HUDEP-2 (cell line): ENCODE data around the gene COL11A1.
A peak's percentile ranks its signal among the peaks of the same experiment; 100 is the strongest.
"Not testable (repeated sequence)": the region's sequence is repeated elsewhere in the genome, so short reads cannot be mapped to it uniquely, and the experiment has no call there.

Experiments used
- DNase-seq, 76 experiments: peaks; one replicate each; lab custom pipeline; 2025; ENCODE audit not compliant: unreplicated experiment in 76 of 76; lab: John Stamatoyannopoulos, UW

The COL11A1 gene

DNA sequence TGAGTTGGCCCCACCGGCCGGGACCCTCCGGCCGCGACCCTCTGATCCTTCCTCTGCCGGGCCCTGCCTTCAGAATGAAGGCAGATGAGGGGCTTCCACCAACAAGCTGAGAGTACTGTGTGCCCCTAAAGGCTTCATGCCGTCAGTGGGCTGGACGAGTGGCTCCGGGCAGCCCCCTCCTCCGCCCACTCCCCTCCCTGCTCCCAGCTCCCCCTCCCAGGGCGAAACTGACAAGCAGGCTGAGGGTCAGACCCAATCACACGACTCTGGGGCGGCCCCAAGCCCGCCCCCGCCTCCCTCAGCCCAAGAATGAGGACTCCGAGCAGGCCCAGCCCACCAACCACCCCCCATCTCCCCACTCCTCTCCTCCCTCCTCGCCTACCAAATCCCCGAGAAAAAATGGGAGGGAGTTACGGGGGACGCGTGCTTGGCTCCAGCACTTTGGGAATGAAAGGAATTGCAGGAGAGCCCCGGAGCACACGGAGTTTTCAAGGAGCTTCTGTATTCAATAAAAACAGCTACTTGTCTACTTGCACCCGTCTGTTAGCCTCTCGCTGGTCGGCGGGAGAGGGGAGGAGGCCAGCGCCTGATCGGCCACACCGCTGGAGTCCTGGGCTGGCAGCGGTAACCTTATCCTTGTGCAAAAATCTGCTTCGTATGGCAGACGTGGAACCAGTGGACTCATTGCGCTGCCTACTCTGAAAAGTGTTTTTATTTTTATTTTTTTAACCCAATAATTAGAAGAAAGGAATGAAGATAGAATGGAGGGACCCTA lies at the start of gene COL11A1:
Gene COL11A1, minus strand, starts transcription at position 147 of the 775 bp plus-strand sequence. CDS start 344 bp downstream, outside the sequence.
- no peak for DNase-seq

- DNase-seq, result no peak
Observed at GRCh38 chr1:103156966-103157365, 48.6 kb upstream of the COL11A1 start.

DNA sequence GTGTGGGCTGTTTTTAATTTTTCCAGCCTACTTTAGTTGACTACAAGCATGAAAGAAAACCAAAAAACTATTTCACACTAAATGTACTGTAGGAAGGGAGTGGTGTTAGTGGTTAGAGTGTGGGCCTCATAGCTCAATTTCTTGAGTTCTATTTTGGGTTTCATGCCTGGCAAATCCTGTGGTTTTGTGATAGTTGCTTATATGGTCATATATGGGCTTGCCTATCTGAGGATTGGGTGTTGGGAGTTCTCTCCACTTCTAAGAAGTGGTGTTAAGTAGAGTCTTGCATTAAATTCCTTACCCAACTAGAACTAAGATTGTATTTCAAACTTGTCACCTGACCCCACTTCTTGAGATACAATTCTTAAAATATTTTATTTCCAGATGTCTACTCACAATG lies 37.8 kb upstream of the COL11A1 start:
- no peak for DNase-seq

DNA sequence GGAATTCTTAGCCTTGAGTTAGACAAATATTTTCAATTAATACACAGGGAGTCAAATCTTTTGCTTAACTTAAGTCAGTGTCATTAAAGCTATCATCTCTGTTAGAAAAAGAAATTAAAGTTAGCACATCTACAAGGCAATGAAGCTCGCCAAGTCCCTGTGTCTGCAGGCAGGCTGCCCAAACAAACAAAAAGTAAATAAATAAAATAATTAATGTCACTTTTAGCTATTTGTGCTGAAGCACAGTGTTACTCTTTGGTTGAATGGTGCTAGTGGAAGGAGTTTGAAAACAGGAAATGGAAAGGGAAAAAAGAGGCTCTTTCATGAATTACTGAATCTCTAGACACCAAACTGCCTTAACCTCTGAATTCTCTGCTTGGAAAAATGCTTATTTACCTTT lies 37.1 kb upstream of the COL11A1 start:
- no peak for DNase-seq

GRCh38 chr1:103144681-103145080 lies 36.4 kb upstream of the COL11A1 start:
- DNase-seq, result no peak

- no peak for DNase-seq
Observed at GRCh38 chr1:103142461-103142860, 34.1 kb upstream of the COL11A1 start.

DNA sequence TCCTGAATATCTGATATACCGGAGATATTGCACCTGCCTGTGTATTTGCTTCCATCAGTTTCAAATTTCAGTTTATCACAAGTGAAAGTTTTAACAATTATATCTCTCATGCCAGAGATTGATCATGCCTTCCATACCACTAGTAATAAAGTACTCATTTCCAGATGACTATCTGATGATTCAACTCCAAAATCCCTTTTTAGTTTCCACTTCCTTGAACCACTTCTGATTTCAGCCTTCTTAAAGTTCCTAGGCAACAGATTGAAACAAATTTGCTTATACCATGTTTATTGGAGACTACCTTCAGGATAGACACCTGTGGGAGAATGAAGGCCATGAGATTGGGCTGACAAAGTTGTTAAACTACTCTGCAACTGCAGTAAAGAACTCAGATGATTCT lies 21.5 kb upstream of the COL11A1 start:
- no peak for DNase-seq

DNA sequence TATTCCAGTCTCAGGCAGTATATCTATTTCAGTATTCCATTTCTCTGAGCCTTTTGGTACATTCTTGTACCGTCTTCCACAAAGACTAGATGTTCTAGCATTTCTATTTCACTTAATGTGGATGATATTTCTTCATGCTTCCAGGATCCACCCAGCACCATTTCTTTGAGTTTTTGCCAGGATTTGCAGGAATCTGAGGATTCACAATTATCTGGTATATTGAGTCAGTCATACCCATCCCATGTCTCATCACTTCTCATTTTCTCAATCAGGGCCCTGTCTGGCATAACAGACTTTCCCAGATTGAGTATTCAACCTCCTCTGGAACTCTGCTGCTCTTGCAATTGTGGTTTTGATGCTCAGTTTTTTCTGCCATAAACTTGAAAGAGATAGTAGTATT lies 20.9 kb upstream of the COL11A1 start:
- no peak for DNase-seq

DNA sequence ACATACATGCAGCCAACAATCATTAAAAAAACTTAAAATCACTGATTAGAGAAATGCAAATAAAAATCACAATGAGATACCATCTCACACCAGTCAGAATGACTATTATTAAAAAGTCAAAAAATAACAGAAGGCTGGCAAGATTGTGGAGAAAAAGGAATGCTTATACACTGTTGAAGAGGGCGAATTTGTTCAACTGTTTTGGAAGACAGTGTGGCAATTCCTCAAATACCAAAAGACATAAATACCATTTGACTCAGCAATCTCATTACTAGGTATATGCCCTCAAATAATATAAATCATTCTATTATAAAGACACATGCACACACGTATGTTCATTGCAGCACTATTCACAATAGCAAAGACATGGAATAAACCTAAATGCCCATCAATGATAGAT lies 19.9 kb upstream of the COL11A1 start:
- not testable (repeated sequence) for DNase-seq

DNA sequence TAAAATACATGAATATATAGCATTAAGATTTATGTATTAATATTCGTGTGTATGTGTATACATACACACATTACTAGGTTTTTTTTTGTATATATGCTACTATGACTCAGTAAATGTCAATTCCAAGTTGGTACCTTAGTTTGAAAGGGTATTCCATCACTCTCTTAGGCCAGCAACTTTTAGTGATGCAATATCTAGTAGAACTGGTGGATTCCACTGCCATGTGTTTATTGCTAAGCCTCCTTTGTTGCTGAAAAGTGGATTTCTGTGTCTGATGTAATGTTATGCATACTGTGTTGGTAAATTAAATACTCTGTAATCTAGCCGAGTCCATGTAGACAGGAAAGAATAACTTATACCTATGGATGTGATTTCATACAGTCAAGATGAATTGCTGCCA lies 16.9 kb upstream of the COL11A1 start:
- no peak for DNase-seq

DNA sequence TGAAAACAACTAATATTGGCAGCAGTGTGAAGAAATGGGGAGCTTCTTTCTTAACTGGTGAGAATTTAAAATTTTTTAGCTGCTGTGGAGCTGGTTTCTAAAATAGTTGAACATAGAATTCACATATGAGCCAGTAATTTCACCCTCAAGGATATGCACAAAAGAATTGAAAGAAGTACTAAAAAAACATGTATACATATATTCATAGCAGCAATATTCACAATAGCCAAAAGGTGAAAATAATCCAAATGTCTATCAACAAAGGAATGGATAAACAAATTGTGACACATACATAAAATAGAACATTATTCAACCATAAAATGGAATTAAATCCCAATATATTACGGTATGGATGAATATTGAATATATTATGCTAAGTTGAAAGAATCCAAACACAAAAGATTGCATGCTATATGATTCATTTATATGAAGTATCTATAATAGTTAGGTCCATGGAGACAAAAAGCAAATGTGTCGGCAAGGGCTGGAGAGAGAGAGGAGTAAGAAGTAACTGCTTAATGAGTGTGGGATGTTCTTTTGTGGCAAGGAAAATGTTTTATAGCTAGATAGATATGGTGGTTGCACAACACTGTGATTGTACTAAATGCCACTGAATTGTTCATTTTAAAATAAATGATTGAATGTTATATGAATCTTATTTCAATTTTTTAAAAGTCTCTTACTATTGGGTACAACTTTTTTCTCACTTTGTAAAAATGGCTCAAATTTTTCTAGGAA lies 14.8 kb upstream of the COL11A1 start:
- no peak for DNase-seq

DNA sequence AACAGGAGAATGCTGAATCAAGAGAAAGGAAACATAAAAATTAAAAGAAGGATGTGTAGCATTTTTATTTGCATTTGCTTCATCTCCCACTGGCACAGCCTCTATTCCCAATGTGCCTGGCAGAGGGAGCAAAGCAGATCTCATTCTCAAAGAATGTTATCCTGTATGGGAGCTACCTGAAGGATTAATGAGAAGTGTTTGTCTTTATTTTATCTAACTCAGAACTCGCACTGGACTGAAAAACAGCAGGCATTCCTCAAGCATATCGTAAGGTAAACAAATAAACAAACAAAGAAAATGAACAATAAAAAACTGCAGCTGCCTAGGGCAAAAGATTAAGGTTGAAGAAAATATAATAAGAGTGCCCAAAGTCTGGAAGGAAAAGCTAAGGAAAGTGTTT lies 12.7 kb upstream of the COL11A1 start:
- no peak for DNase-seq

GRCh38 chr1:103112546-103112945 lies 4.2 kb upstream of the COL11A1 start:
- no peak for DNase-seq

- no peak for DNase-seq
Observed at GRCh38 chr1:103111926-103112325, 3.6 kb upstream of the COL11A1 start.

DNA sequence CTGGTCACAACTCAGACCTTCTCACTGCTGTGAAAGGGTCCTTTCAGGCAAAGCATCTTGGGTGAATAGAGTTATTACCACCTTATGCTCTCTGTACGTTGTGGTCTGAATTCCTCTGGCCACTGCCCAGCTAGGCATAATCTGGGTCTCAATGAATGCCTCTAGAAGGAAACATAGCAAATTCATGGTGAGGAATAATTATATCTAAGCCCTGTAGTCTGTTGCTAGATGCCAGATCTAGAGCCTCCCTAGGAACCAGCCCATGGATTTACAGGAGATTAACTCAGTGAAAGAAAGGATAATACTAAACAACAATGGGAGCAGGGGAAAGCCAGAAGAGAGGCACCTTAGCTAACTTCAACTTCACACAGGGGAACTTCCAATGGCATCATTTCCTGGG lies 2.4 kb upstream of the COL11A1 start:
- DNase-seq, result no peak

DNA sequence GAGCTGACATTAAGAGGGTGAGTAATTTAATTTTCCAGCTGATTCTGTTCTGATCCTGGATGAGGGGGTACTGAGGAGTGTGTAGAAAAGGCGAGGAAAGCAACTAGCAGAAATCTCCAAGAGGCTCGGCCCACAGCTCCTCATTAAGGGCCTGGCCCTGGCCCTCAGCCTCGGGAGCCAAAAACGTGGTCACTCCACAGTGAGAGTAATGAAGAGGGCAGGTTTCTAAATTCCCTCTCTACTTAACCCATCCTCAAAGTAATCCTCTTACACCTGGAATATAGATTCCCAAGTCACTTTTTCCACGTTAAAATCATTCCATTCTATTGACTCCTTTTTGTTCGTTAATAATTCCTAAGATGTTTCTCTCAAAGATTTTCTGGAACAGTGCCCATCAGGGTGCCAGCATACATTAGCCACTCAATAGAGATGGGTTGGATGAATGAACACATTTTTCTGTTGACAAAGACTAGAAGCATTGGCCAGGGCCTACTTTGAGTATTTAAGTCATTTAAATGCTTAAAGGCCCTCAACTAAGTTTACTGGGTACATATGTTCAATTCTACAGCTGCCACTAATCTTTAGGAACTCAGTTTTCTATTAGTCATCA lies 1.1 kb upstream of the COL11A1 start:
- DNase-seq, result no peak

- no peak for DNase-seq
Observed at GRCh38 chr1:103107741-103108375, 464 bp downstream of the COL11A1 start.

DNA sequence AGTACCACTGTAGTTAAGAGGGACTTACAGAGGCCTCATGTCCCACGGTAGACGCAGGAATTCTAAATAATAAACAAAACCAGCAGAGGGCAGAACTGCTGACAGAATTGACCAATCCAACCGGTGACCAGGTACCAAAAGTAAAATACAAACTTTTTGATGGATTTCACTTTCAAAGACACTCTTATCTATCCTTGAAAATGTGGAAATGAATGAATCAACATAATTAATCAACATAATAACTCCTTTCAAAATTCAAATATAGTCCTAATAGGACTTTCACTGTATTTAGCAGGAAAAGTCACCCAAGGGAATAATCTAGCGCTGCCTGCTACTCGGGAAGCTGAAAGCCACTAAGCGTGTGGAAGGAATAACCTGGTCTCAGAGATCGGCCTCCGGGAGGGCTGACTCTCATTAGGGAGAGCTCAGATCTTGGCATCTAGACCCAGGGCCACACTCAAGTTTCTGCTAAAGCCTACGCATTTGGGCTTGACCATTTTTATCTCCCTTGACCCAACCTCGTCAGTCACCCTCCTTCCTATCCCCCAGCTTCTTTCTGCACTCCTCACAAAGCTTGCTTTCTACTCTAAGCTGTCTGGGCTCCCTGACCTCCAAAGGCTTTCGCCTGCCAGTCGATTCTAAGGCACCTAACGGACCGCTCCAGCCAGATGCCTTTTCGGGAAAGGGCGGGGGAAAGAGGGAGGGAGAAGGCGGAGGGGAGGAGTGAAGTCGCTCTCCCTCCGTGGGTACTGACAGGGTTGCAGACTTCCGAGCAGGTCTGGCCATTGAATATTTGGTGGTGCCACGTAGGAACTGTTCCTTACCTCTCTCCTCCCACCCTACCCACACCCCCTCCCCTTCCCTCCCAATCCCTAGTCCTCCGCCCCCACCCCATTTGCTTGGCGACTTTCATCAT lies 1.6 kb downstream of the COL11A1 start:
- DNase-seq, result peak in 12 of 76 experiments; percentile 0 to 20 (median 5)

DNA sequence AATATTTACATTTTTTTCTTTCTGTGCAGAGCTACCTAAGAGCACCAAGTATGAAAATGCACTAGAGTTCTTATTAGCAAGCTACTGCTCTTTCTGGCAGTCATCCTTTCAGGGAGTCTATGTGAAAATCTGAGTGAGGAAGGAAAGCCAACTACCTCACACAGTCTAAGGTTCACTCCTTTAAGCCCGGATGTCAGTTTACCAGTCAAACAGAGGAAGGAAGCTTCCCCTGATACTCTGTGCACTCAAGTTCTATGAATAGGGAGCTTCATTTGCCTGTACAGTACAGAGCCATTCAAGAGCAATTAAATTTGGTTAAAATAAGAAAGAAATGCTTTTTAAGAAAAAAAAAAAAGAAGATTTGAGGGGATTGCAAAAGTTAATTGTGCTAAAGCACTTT lies 6.9 kb downstream of the COL11A1 start:
- no peak for DNase-seq

DNA sequence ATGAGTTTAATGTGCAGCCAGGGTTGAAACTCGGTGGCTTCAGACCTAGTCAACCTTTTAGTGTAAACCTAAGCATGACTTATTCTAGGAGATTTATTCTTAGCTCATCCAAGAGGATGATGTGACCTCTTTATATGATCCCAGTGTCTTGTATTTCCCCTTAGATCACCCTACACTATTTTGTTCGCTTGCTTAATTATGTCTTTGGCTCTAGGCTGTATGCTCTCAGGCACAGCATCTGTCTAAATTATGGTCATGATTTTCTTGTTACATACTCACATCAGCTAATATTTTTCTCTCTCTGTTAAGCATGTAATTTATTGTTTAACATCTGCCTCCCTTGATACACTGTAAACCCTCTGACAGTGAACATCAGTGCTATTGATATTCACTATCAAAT lies 19.1 kb downstream of the COL11A1 start:
- no peak for DNase-seq
